CD4-positive, CD25-positive, alpha-beta regulatory T cell (primary cell): Measurements from ENCODE around the gene PTPRN2. TPM values are rescaled to one million over a fixed set of nuclear protein-coding genes. Genes with fewer than 3 reads are reported as not detected.

ENCODE experiments used
- ATAC-seq, 2 donors: fragments of 150-1000 bp; cut with Tn5 transposase; one replicate each; pipeline ENCODE4 v1.10.0; 2021; ENCODE audit warnings: low read depth in 2 of 2, moderate number of reproducible peaks in 2 of 2, moderate library complexity in 1 of 2
- DNase-seq, 3 donors: peaks; one replicate each; pipeline versions ENCODE4 v3.0.0 to v3.0.0-alpha.2; 2012 to 2022; ENCODE audit warnings: mixed read lengths in 1 of 3
- H3K27ac ChIP-seq: one replicate; pipeline ENCODE4 v1.7.0; 2013; ENCODE audit warnings: mild to moderate bottlenecking, low read length; ENCODE audit not compliant: insufficient read depth, poor library complexity, severe bottlenecking
- H3K27me3 ChIP-seq: one replicate; pipeline ENCODE4 v1.7.0; 2013; ENCODE audit warnings: low read length; ENCODE audit not compliant: control insufficient read depth, insufficient read depth
- H3K36me3 ChIP-seq: one replicate; pipeline ENCODE4 v1.7.0; 2013; ENCODE audit warnings: mild to moderate bottlenecking, low read length, moderate library complexity; ENCODE audit not compliant: control insufficient read depth, insufficient read depth
- H3K4me1 ChIP-seq: 2 replicates; pipeline ENCODE4 v1.7.0; 2013; ENCODE audit warnings: mild to moderate bottlenecking, low read length; ENCODE audit not compliant: insufficient read depth, control insufficient read depth, poor library complexity, severe bottlenecking
- H3K4me3 ChIP-seq: one replicate; pipeline ENCODE4 v1.7.0; 2013; ENCODE audit warnings: low read depth, mild to moderate bottlenecking, low read length, moderate library complexity
- H3K9me3 ChIP-seq, 2 experiments: 1 replicate in 1 of 2; 2 replicates in 1 of 2; pipeline ENCODE4 v1.7.0; 2013; ENCODE audit warnings: low read length in 2 of 2, mild to moderate bottlenecking in 1 of 2, moderate library complexity in 1 of 2; ENCODE audit not compliant: control insufficient read depth in 2 of 2
- H3K27ac Mint-ChIP-seq, 3 donors: one replicate each; pipeline ENCODE4 v1.8.0; 2020 to 2022; ENCODE audit warnings: mild to moderate bottlenecking in 3 of 3, mixed read lengths in 3 of 3, moderate library complexity in 2 of 3
- H3K27me3 Mint-ChIP-seq: one replicate; pipeline ENCODE4 v1.8.0; 2022; ENCODE audit warnings: mild to moderate bottlenecking, mixed read lengths
- H3K36me3 Mint-ChIP-seq: one replicate; pipeline ENCODE4 v1.8.0; 2020; ENCODE audit warnings: mixed read lengths
- H3K4me1 Mint-ChIP-seq, 4 donors: one replicate each; pipeline ENCODE4 v1.8.0; 2020 to 2022; ENCODE audit warnings: mixed read lengths in 4 of 4, mild to moderate bottlenecking in 1 of 4
- H3K4me3 Mint-ChIP-seq, 4 donors: one replicate each; pipeline ENCODE4 v1.8.0; 2020 to 2022; ENCODE audit warnings: mild to moderate bottlenecking in 4 of 4, mixed read lengths in 4 of 4, moderate library complexity in 3 of 4
- H3K9me3 Mint-ChIP-seq, 7 donors: one replicate each; pipeline ENCODE4 v1.8.0; 2020 to 2022; ENCODE audit warnings: mixed read lengths in 7 of 7, mild to moderate bottlenecking in 3 of 7, moderate library complexity in 2 of 7
- polyA plus RNA-seq, 4 donors: library from polyadenylated mRNA; unstranded; fragments of 300-500 nt; fragmentation: Illumina TruSeq; gene quantifications; one replicate each; pipeline ENCODE4 v1.2.3, GENCODE V29; 2021
- total RNA-seq: library from RNA; stranded (reverse); gene quantifications from one replicate; pipeline ENCODE4 v1.2.3, GENCODE V29; 2022

PTPRN2 gene
- total and polyA plus RNA-seq, 5 donors from 2014 or later: 1.6 to 4.7 (median 2.7) TPM

- Histone ChIP-seq H3K4me1 (no peaks in the 10 kb centered on the region), H3K27me3 (no peaks in the 10 kb centered on the region), H3K27ac (no peak overlapping the region), H3K36me3 (no peaks in the 10 kb centered on the region), H3K9me3 (no peaks in the 10 kb centered on the region), H3K4me3 (no peak overlapping the region)
- no peaks in the 10 kb centered on the region for H3K27me3 Mint-ChIP-seq
- no peak overlapping the region for H3K4me3 Mint-ChIP-seq
- DNase-seq (no peak), ATAC-seq (no peak)
- no peaks in the 10 kb centered on the region for H3K36me3 Mint-ChIP-seq
- no peak overlapping the region for H3K27ac Mint-ChIP-seq
- H3K4me1 Mint-ChIP-seq: peaks cover 0 to 3% (median 0%) of the 10 kb centered on the region in 4 donors
- peaks cover 0 to 6% (median 2%) of the 10 kb centered on the region in 7 donors for H3K9me3 Mint-ChIP-seq
Measured at GRCh38 chr7:158264881-158265742, 322.5 kb downstream of the PTPRN2 start.

- Histone ChIP-seq H3K4me1 (no peaks in the 10 kb centered on the region), H3K36me3 (no peaks in the 10 kb centered on the region), H3K4me3 (no peak overlapping the region), H3K9me3 (no peaks in the 10 kb centered on the region), H3K27me3 (no peaks in the 10 kb centered on the region), H3K27ac (no peak overlapping the region)
- ATAC-seq (no peak), DNase-seq (no peak)
- no peaks in the 10 kb centered on the region for H3K4me1 Mint-ChIP-seq
- no peaks in the 10 kb centered on the region for H3K36me3 Mint-ChIP-seq
- H3K4me3 Mint-ChIP-seq: peak overlapping the region in 1 of 4 donors; percentile 40
- no peak overlapping the region for H3K27ac Mint-ChIP-seq
- H3K27me3 Mint-ChIP-seq: no peaks in the 10 kb centered on the region
- peaks cover 0 to 3% (median 0%) of the 10 kb centered on the region in 7 donors for H3K9me3 Mint-ChIP-seq
Measured at GRCh38 chr7:158263964-158264748, 323.5 kb downstream of the PTPRN2 start.

GRCh38 chr7:158263110-158263963, 324.3 kb downstream of the PTPRN2 start:
- ATAC-seq: no peak

GRCh38 chr7:158262284-158263109, 325.1 kb downstream of the PTPRN2 start:
- Mint-ChIP-seq H3K27me3 (no peaks in the 10 kb centered on the region), H3K27ac (no peak overlapping the region), H3K4me1 (no peaks in the 10 kb centered on the region), H3K9me3 (peaks cover 0 to 5% (median 2%) of the 10 kb centered on the region in 7 donors), H3K4me3 (no peak overlapping the region), H3K36me3 (no peaks in the 10 kb centered on the region)
- Histone ChIP-seq H3K9me3 (no peaks in the 10 kb centered on the region), H3K4me3 (no peak overlapping the region), H3K4me1 (no peaks in the 10 kb centered on the region), H3K27ac (no peak overlapping the region), H3K27me3 (no peaks in the 10 kb centered on the region), H3K36me3 (no peaks in the 10 kb centered on the region)
- DNase-seq (no peak), ATAC-seq (no peak)

More at GRCh38 chr7:158263110-158263963, 324.3 kb downstream of the PTPRN2 start:
- H3K9me3 ChIP-seq: no peaks in the 10 kb centered on the region
- no peaks in the 10 kb centered on the region for H3K27me3 ChIP-seq
- no peak overlapping the region for H3K27ac ChIP-seq
- H3K27ac Mint-ChIP-seq: no peak overlapping the region
- no peaks in the 10 kb centered on the region for H3K36me3 ChIP-seq
- DNase-seq: no peak
- H3K4me1 Mint-ChIP-seq: no peaks in the 10 kb centered on the region
- no peak overlapping the region for H3K4me3 ChIP-seq
- peaks cover 0 to 5% (median 2%) of the 10 kb centered on the region in 7 donors for H3K9me3 Mint-ChIP-seq
- H3K36me3 Mint-ChIP-seq: no peaks in the 10 kb centered on the region
- H3K4me1 ChIP-seq: no peaks in the 10 kb centered on the region
- peak overlapping the region in 1 of 4 donors; percentile 40 for H3K4me3 Mint-ChIP-seq
- no peaks in the 10 kb centered on the region for H3K27me3 Mint-ChIP-seq

- Mint-ChIP-seq H3K36me3 (no peaks in the 10 kb centered on the region), H3K4me1 (no peaks in the 10 kb centered on the region), H3K9me3 (peaks cover 0 to 3% (median 2%) of the 10 kb centered on the region in 7 donors), H3K27me3 (no peaks in the 10 kb centered on the region), H3K27ac (no peak overlapping the region), H3K4me3 (no peak overlapping the region)
- DNase-seq (no peak), ATAC-seq (no peak)
- no peaks in the 10 kb centered on the region for H3K27me3 ChIP-seq
- H3K36me3 ChIP-seq: no peaks in the 10 kb centered on the region
- no peak overlapping the region for H3K4me3 ChIP-seq
- H3K27ac ChIP-seq: no peak overlapping the region
- H3K9me3 ChIP-seq: no peaks in the 10 kb centered on the region
- no peaks in the 10 kb centered on the region for H3K4me1 ChIP-seq
Measured at GRCh38 chr7:158261362-158262235, 326.0 kb downstream of the PTPRN2 start.

- H3K27me3 Mint-ChIP-seq: no peaks in the 10 kb centered on the region
- H3K36me3 Mint-ChIP-seq: no peaks in the 10 kb centered on the region
- no peaks in the 10 kb centered on the region for H3K9me3 ChIP-seq
Measured at GRCh38 chr7:158260567-158261361, 326.9 kb downstream of the PTPRN2 start.

More at GRCh38 chr7:158260567-158261361, 326.9 kb downstream of the PTPRN2 start:
- H3K9me3 Mint-ChIP-seq: peaks cover 0 to 3% (median 2%) of the 10 kb centered on the region in 7 donors
- no peak overlapping the region for H3K27ac ChIP-seq
- H3K27ac Mint-ChIP-seq: no peak overlapping the region
- H3K4me3 ChIP-seq: no peak overlapping the region
- no peak overlapping the region for H3K4me3 Mint-ChIP-seq
- ATAC-seq (no peak), DNase-seq (no peak)
- H3K36me3 ChIP-seq: no peaks in the 10 kb centered on the region
- H3K4me1 ChIP-seq: no peaks in the 10 kb centered on the region
- H3K4me1 Mint-ChIP-seq: no peaks in the 10 kb centered on the region
- no peaks in the 10 kb centered on the region for H3K27me3 ChIP-seq
